Measurements from ENCODE around the gene IFNL2. TPM values are rescaled to one million over a fixed set of nuclear protein-coding genes. Genes with fewer than 3 reads are reported as not detected.

IFNL2 gene
- total and polyA plus RNA-seq, 9 donors = not detected

DNA sequence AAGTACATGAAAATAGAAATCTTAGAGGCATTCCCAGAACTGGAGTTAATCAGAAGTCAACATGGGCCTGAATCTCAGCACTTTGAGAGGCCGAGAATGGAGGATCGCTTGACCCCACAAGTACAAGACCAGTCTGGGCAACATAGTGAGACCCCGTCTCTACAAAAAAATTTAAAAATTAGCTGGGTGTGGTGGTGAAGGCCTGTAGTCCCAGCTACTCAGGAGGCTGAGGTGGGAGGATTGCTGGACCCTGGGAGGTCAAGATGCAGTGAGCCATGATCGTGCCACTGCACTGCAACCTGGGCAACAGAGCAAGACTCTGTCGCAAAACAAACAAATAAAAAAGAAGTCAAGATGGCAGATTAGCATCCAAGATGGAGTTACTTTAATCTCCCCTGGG is 8.5 kb downstream of the IFNL2 start:
- DNase-seq = no peak
- H3K4me1 ChIP-seq (ENCODE audit: insufficient read depth) = no peaks in the 10 kb centered on the region
- intact Hi-C loops (cut with DNase I) = no loop called here
- TF ChIP-seq POLR2A (IDR thresholded peaks at IDR 0.05) (no peak), EP300 (IDR thresholded peaks at IDR 0.05) (no peak)
- TF ChIP-seq, protein P1, sequence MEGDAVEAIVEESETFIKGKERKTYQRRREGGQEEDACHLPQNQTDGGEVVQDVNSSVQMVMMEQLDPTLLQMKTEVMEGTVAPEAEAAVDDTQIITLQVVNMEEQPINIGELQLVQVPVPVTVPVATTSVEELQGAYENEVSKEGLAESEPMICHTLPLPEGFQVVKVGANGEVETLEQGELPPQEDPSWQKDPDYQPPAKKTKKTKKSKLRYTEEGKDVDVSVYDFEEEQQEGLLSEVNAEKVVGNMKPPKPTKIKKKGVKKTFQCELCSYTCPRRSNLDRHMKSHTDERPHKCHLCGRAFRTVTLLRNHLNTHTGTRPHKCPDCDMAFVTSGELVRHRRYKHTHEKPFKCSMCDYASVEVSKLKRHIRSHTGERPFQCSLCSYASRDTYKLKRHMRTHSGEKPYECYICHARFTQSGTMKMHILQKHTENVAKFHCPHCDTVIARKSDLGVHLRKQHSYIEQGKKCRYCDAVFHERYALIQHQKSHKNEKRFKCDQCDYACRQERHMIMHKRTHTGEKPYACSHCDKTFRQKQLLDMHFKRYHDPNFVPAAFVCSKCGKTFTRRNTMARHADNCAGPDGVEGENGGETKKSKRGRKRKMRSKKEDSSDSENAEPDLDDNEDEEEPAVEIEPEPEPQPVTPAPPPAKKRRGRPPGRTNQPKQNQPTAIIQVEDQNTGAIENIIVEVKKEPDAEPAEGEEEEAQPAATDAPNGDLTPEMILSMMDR (IDR thresholded peaks at IDR 0.05) = no peak
- H3K4me3 ChIP-seq = no peak overlapping the region
- H3K27me3 ChIP-seq = no peaks in the 10 kb centered on the region
- H3K27ac ChIP-seq = no peak overlapping the region
- peaks cover 0 to 3% of the 10 kb centered on the region in 2 donors for H3K9me3 ChIP-seq
- WGBS, 3 donors = 87 to 93% (median 92%) methylated on average over 5 of the region's 5 CpGs
- no peaks in the 10 kb centered on the region for H3K36me3 ChIP-seq

DNA sequence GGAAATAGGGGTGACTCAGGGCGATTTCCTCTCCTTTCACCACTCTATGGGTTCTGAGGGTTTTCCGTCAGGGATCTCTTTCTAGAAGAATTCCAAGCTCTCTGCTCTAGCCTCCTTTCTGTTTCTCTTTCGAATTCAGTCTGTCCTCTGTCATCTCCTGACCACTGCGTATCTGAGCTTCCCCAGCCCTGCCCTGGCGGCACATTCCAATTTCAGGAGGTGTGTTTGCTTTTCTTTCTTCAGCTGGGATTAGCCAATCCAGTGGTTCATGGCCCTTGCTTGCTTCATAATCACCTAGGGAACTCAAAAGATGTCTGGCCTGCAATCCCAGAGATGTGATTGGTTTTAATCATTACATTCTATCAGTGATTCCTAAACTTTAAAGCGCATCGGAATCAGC is 9.4 kb downstream of the IFNL2 start:
- no peaks in the 10 kb centered on the region for H3K36me3 ChIP-seq
- no peak for DNase-seq
- peaks cover 0 to 3% of the 10 kb centered on the region in 2 donors for H3K9me3 ChIP-seq
- no peak overlapping the region for H3K27ac ChIP-seq
- no peak overlapping the region for H3K4me3 ChIP-seq
- WGBS, 3 donors = 69 to 77% (median 75%) methylated on average over 7 of the region's 7 CpGs
- H3K4me1 ChIP-seq (ENCODE audit: insufficient read depth) = no peaks in the 10 kb centered on the region
- intact Hi-C loops (cut with DNase I) = no loop called here
- no peak for TF ChIP-seq EP300 (IDR thresholded peaks at IDR 0.05)
- no peak for TF ChIP-seq POLR2A (IDR thresholded peaks at IDR 0.05)
- TF ChIP-seq, protein P1 (IDR thresholded peaks at IDR 0.05) = no peak
- H3K27me3 ChIP-seq = no peaks in the 10 kb centered on the region

DNA sequence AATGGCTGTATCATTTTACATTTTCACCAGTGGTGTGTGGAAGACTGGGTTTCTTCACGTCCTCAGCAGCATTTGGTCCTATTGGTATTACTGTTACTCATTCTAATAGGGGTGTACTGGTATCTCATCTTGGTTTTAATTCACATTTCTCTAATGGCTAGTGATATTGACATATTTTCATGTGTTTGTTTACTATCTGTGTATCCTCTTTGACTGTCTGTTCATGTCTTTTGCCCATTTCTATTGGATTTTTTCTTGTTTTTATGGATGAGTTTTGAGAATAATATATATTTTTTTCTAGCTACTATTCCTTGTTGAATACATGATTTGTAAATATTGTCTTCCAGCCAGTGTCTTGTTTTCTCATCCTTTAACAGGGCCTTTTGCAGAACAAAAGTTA is 13.8 kb downstream of the IFNL2 start:
- Histone ChIP-seq H3K36me3 (no peaks in the 10 kb centered on the region), H3K27ac (no peak overlapping the region), H3K9me3 (peaks cover 0 to 6% of the 10 kb centered on the region in 2 donors), H3K27me3 (no peaks in the 10 kb centered on the region), H3K4me3 (no peak overlapping the region), H3K4me1 (ENCODE audit: insufficient read depth) (no peaks in the 10 kb centered on the region)
- 47 to 68% (median 59%) methylated on average over 1 of the region's 1 CpG for WGBS, 3 donors
- TF ChIP-seq POLR2A (IDR thresholded peaks at IDR 0.05) (no peak), EP300 (IDR thresholded peaks at IDR 0.05) (no peak)
- TF ChIP-seq, protein P1 (IDR thresholded peaks at IDR 0.05) = no peak
- intact Hi-C loops (cut with DNase I) = no loop called here
- no peak for DNase-seq

DNA sequence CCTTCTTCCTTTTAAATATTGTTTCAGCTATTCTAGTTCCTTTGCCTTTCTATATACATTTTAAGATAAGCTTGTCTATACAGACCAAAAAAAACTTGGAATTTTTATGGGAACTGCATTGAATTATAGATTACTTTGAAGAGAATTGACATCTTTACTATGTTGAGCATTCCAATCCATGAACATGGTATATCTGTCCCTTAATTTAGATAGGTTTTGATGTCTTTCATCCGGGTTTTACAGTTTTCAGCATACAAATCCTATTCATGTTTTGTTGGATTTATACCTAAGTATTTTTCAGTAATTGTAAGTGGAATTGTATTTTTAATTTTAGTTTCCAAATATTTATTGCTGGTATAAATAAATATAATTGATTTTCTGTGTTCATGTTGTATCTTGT is 15.8 kb downstream of the IFNL2 start:
- 73 to 95% (median 80%) methylated on average over 1 of the region's 1 CpG for WGBS, 3 donors
- Histone ChIP-seq H3K27ac (no peak overlapping the region), H3K4me3 (no peak overlapping the region), H3K36me3 (no peaks in the 10 kb centered on the region), H3K9me3 (peaks cover 0 to 6% of the 10 kb centered on the region in 2 donors), H3K27me3 (no peaks in the 10 kb centered on the region), H3K4me1 (ENCODE audit: insufficient read depth) (no peaks in the 10 kb centered on the region)
- TF ChIP-seq, protein P1 (IDR thresholded peaks at IDR 0.05) = no peak
- TF ChIP-seq POLR2A (IDR thresholded peaks at IDR 0.05) (no peak), EP300 (IDR thresholded peaks at IDR 0.05) (no peak)
- no peak for DNase-seq
- intact Hi-C loops (cut with DNase I) = no loop called here
